H1 (cell line): ENCODE results near the gene CEBPE. TPM values are rescaled to one million over a fixed set of nuclear protein-coding genes. Genes with fewer than 3 reads are reported as not detected.

Experiments
- CHD7 ChIP-seq: fragments of 300-600 bp; sonication (generic); IDR thresholded peaks from 2 replicates; pipeline ENCODE4 v1.7.1; 2012; ENCODE audit warnings: low read length, moderate library complexity, mild to moderate bottlenecking, inconsistent platforms; ENCODE audit not compliant: insufficient replicate concordance
- POLR2A ChIP-seq, 2 experiments: IDR thresholded peaks; 1 replicate in 1 of 2; 2 replicates in 1 of 2; pipeline ENCODE4 v1.6.1; 2011; ENCODE audit warnings: low read depth in 2 of 2, low read length in 2 of 2, mild to moderate bottlenecking in 2 of 2; ENCODE audit errors: control extremely low read depth in 1 of 2
- SIX5 ChIP-seq: IDR thresholded peaks from 2 replicates; pipeline ENCODE4 v1.6.1; 2011; ENCODE audit warnings: mild to moderate bottlenecking, low read depth, low read length
- SP4 ChIP-seq: IDR thresholded peaks from 2 replicates; pipeline ENCODE4 v1.6.1; 2012; ENCODE audit warnings: low read length, inconsistent platforms
- SUZ12 ChIP-seq: fragments of 200-600 bp; sonication (generic); IDR thresholded peaks from 2 replicates; pipeline ENCODE4 v1.6.1; 2012; ENCODE audit warnings: mild to moderate bottlenecking, inconsistent platforms, low read length, moderate library complexity, mixed read lengths
- polyA plus RNA-seq, 7 experiments: library from polyadenylated mRNA; depleted of rRNA in 3 of 7; stranded (reverse) in 5 of 7; unstranded in 2 of 7; fragments of >200 nt in 5 of 7; fragments of 200-250 nt in 2 of 7; gene quantifications; 1 replicate in 5 of 7; 2 replicates in 1 of 7; 4 replicates in 1 of 7; pipeline versions ENCODE4 v1.2.1 to v1.2.3, GENCODE V29; 2011 to 2013; ENCODE audit warnings: missing spikeins in 2 of 7, mixed read lengths in 2 of 7
- total RNA-seq: library from RNA; stranded (reverse); fragmentation: NEBNext Ultra II Directional; extraction: Animal tissue kit (Norgen Biotek cat#: 25700); gene quantifications from 2 replicates; pipeline ENCODE4 v1.2.1, GENCODE V29; 2021

The CEBPE gene
- total and polyA plus RNA-seq, 2 of the 8 experiments (the other 6 are each of a cell fraction or from before 2014, with no cell fraction given), result 0.05 TPM; not detected in 1

GRCh38 chr14:23129759-23130316 lies 10.8 kb upstream of the CEBPE start (continued):
- no peak for TF ChIP-seq SP4
- no peak for TF ChIP-seq CHD7
- TF ChIP-seq POLR2A (IDR thresholded peaks at IDR 0.05; ENCODE audit: control extremely low read depth in 1 of 2, low read depth in 2 of 2, low read length in 2 of 2), result no peak
- TF ChIP-seq SIX5, result no peak
- no peak for TF ChIP-seq SUZ12
